K562 (cell line): ENCODE data around the gene NEU3. TPM values are rescaled to one million over a fixed set of nuclear protein-coding genes. Genes with fewer than 3 reads are reported as not detected.

Source experiments
- ATF1 ChIP-seq, 2 experiments: fragments of 450-650 bp in 1 of 2; IDR thresholded peaks; 2 replicates each; pipeline ENCODE4 v1.6.1; 2016; ENCODE audit warnings: missing compliant biosample characterization in 1 of 2, missing genetic modification characterization in 1 of 2
- GATAD2A ChIP-seq: fragments of 450-650 bp; IDR thresholded peaks from 2 replicates; pipeline ENCODE4 v1.6.1; 2017
- HDAC6 ChIP-seq: IDR thresholded peaks from 2 replicates; pipeline ENCODE4 v1.6.1; 2012; ENCODE audit warnings: low read depth, mild to moderate bottlenecking, control low read depth, inconsistent platforms, low read length, moderate library complexity
- OTX1 ChIP-seq: fragments of 450-650 bp; formaldehyde crosslinking; IDR thresholded peaks from 2 replicates; pipeline ENCODE4 v1.4.0; 2022; ENCODE audit warnings: mild to moderate bottlenecking
- SP1 ChIP-seq: sonication (generic); formaldehyde crosslinking; IDR thresholded peaks from 2 replicates; pipeline ENCODE4 v1.8.1; 2022; ENCODE audit warnings: mild to moderate bottlenecking, missing genetic modification reagents
- ZBED1 ChIP-seq: IDR thresholded peaks from 2 replicates; pipeline ENCODE4 v1.6.1; 2014
- ZBTB17 ChIP-seq: fragments of 450-650 bp; formaldehyde crosslinking; IDR thresholded peaks from 2 replicates; pipeline ENCODE4 v1.4.0; 2020; ENCODE audit warnings: mild to moderate bottlenecking
- ZNF583 ChIP-seq: fragments of 250-450 bp; sonication (Bioruptor Pico); IDR thresholded peaks from 2 replicates; pipeline ENCODE4 v1.4.0; 2020
- polyA plus RNA-seq, 8 experiments: library from polyadenylated mRNA; depleted of rRNA in 4 of 8; stranded (reverse) in 5 of 8; unstranded in 3 of 8; fragments of >200 nt; fragmentation: Nextera tagmentation in 2 of 8; fragmentation: Illumina TruSeq in 1 of 8; extraction: Ambion mirVana in 2 of 8; extraction: Trizol in 1 of 8; gene quantifications; 2 replicates each; pipeline versions ENCODE4 v1.2.1 to v1.2.3, GENCODE V29; 2011 to 2014; ENCODE audit warnings: inconsistent platforms in 1 of 8, missing spikeins in 1 of 8
- total RNA-seq, 7 experiments: library from RNA; depleted of rRNA in 6 of 7; stranded (reverse); fragments of >200 nt in 6 of 7; fragmentation: Illumina TruSeq in 2 of 7; extraction: Trizol in 2 of 7; gene quantifications; 2 replicates each; pipeline versions ENCODE4 v1.2.1 to v1.2.3, GENCODE V29; 2011 to 2021; ENCODE audit warnings: low replicate concordance in 1 of 7
- TF ChIP-seq, protein P1 (sequence below): conservative IDR thresholded peaks from 2 replicates; pipeline ENCODE4 v1.6.1; 2011; ENCODE audit warnings: low read depth, mild to moderate bottlenecking, low read length; ENCODE audit not compliant: control insufficient read depth
- TF ChIP-seq, protein P2 (sequence below): fragments of 450-650 bp; IDR thresholded peaks from 2 replicates; pipeline ENCODE4 v1.6.1; 2016; ENCODE audit warnings: mild to moderate bottlenecking, moderate library complexity
- TF ChIP-seq, protein P3 (sequence below): fragments of 450-650 bp; IDR thresholded peaks from 2 replicates; pipeline ENCODE4 v1.6.1; 2014; ENCODE audit warnings: low read depth, mild to moderate bottlenecking, moderate library complexity, borderline replicate concordance

Gene NEU3
- total and polyA plus RNA-seq, 9 of the 15 experiments (the other 6 are each of a cell fraction or from before 2014, with no cell fraction given): 6.2 to 41.3 (median 31.1) TPM

DNA sequence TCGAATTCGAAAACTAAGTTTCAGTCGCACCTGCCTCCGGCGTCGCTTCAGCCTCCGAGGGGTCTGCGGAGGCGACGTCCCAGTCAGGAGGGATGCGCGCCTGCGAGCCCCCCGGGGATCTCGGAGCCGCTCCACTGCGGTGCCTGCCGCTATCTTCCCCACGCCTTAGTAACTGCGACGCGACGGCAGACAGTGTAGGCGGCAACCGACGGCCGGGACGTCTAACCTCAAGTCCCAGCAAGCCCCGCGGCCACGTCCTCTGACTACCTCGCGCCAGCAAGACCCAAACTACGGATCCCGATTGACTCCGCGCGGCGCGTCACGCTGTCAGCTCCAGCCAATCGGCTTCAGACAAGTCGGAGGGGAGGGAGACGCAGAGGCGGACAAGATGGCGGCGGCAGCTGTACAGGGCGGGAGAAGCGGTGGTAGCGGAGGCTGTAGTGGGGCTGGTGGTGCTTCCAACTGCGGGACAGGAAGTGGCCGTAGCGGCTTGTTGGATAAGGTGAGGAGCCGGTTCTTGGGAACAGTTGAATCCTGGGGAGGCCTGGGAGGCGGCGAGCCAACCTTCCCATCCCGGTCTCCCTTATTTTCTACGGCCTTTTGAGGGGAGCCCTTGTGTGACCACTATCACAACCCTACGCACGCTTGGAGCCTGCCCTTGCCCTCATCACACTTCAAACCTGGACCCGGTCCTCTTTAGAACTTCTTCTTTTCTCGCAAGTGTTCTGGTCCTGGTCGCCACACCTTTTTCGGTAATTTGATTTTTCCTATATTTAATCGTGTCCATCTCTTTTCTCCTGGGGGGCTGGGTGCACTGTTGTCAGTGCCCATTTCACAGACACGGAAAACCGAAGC is 39.6 kb upstream of the NEU3 start, which contains the start of the genes SPCS2 and XRRA1 (continued):
- TF ChIP-seq, protein P1, sequence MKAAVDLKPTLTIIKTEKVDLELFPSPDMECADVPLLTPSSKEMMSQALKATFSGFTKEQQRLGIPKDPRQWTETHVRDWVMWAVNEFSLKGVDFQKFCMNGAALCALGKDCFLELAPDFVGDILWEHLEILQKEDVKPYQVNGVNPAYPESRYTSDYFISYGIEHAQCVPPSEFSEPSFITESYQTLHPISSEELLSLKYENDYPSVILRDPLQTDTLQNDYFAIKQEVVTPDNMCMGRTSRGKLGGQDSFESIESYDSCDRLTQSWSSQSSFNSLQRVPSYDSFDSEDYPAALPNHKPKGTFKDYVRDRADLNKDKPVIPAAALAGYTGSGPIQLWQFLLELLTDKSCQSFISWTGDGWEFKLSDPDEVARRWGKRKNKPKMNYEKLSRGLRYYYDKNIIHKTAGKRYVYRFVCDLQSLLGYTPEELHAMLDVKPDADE: peak; percentile 78
- TF ChIP-seq ZNF583 (no peak), HDAC6 (0 out of 2 replicates have a peak, but pooled peaks have one; percentile 51), ZBTB17 (CRISPR knock-in tag) (peak; percentile 75; the same call in 1 of the 2 replicates), GATAD2A (0 out of 2 replicates have a peak, but pooled peaks have one; percentile 10), ATF1 (CRISPR knock-in tag; IDR thresholded peaks at IDR 0.05) (no peak; the same call in none of the 2 replicates), ATF1 (tag; IDR thresholded peaks at IDR 0.05) (peak; percentile 97), SP1 (CRISPR knock-in tag) (peak; percentile 93), OTX1 (CRISPR knock-in tag) (no peak), ZBED1 (peak; percentile 79)
- TF ChIP-seq, protein P2, sequence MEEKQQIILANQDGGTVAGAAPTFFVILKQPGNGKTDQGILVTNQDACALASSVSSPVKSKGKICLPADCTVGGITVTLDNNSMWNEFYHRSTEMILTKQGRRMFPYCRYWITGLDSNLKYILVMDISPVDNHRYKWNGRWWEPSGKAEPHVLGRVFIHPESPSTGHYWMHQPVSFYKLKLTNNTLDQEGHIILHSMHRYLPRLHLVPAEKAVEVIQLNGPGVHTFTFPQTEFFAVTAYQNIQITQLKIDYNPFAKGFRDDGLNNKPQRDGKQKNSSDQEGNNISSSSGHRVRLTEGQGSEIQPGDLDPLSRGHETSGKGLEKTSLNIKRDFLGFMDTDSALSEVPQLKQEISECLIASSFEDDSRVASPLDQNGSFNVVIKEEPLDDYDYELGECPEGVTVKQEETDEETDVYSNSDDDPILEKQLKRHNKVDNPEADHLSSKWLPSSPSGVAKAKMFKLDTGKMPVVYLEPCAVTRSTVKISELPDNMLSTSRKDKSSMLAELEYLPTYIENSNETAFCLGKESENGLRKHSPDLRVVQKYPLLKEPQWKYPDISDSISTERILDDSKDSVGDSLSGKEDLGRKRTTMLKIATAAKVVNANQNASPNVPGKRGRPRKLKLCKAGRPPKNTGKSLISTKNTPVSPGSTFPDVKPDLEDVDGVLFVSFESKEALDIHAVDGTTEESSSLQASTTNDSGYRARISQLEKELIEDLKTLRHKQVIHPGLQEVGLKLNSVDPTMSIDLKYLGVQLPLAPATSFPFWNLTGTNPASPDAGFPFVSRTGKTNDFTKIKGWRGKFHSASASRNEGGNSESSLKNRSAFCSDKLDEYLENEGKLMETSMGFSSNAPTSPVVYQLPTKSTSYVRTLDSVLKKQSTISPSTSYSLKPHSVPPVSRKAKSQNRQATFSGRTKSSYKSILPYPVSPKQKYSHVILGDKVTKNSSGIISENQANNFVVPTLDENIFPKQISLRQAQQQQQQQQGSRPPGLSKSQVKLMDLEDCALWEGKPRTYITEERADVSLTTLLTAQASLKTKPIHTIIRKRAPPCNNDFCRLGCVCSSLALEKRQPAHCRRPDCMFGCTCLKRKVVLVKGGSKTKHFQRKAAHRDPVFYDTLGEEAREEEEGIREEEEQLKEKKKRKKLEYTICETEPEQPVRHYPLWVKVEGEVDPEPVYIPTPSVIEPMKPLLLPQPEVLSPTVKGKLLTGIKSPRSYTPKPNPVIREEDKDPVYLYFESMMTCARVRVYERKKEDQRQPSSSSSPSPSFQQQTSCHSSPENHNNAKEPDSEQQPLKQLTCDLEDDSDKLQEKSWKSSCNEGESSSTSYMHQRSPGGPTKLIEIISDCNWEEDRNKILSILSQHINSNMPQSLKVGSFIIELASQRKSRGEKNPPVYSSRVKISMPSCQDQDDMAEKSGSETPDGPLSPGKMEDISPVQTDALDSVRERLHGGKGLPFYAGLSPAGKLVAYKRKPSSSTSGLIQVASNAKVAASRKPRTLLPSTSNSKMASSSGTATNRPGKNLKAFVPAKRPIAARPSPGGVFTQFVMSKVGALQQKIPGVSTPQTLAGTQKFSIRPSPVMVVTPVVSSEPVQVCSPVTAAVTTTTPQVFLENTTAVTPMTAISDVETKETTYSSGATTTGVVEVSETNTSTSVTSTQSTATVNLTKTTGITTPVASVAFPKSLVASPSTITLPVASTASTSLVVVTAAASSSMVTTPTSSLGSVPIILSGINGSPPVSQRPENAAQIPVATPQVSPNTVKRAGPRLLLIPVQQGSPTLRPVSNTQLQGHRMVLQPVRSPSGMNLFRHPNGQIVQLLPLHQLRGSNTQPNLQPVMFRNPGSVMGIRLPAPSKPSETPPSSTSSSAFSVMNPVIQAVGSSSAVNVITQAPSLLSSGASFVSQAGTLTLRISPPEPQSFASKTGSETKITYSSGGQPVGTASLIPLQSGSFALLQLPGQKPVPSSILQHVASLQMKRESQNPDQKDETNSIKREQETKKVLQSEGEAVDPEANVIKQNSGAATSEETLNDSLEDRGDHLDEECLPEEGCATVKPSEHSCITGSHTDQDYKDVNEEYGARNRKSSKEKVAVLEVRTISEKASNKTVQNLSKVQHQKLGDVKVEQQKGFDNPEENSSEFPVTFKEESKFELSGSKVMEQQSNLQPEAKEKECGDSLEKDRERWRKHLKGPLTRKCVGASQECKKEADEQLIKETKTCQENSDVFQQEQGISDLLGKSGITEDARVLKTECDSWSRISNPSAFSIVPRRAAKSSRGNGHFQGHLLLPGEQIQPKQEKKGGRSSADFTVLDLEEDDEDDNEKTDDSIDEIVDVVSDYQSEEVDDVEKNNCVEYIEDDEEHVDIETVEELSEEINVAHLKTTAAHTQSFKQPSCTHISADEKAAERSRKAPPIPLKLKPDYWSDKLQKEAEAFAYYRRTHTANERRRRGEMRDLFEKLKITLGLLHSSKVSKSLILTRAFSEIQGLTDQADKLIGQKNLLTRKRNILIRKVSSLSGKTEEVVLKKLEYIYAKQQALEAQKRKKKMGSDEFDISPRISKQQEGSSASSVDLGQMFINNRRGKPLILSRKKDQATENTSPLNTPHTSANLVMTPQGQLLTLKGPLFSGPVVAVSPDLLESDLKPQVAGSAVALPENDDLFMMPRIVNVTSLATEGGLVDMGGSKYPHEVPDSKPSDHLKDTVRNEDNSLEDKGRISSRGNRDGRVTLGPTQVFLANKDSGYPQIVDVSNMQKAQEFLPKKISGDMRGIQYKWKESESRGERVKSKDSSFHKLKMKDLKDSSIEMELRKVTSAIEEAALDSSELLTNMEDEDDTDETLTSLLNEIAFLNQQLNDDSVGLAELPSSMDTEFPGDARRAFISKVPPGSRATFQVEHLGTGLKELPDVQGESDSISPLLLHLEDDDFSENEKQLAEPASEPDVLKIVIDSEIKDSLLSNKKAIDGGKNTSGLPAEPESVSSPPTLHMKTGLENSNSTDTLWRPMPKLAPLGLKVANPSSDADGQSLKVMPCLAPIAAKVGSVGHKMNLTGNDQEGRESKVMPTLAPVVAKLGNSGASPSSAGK: peak; percentile 80
- TF ChIP-seq, protein P3, sequence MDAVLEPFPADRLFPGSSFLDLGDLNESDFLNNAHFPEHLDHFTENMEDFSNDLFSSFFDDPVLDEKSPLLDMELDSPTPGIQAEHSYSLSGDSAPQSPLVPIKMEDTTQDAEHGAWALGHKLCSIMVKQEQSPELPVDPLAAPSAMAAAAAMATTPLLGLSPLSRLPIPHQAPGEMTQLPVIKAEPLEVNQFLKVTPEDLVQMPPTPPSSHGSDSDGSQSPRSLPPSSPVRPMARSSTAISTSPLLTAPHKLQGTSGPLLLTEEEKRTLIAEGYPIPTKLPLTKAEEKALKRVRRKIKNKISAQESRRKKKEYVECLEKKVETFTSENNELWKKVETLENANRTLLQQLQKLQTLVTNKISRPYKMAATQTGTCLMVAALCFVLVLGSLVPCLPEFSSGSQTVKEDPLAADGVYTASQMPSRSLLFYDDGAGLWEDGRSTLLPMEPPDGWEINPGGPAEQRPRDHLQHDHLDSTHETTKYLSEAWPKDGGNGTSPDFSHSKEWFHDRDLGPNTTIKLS: peak; percentile 88
